GM23248 (cell line): Measurements from ENCODE around the gene IGFALS. TPM values are rescaled to one million over a fixed set of nuclear protein-coding genes. Genes with fewer than 3 reads are reported as not detected.

Experiments used
- DNase-seq: peaks from one replicate; pipeline ENCODE4 v3.0.0-alpha.2; 2015
- H2AFZ ChIP-seq: fragments of 200-600 bp; sonication (generic); 2 replicates; pipeline ENCODE4 v1.6.1; 2016; ENCODE audit warnings: antibody characterized with exemption
- H3F3A ChIP-seq: fragments of 200-600 bp; sonication (generic); 2 replicates; pipeline ENCODE4 v1.6.1; 2016; ENCODE audit warnings: mild to moderate bottlenecking, antibody characterized with exemption, mixed run types; ENCODE audit not compliant: insufficient read depth
- H3K27ac ChIP-seq: fragments of 200-600 bp; sonication (generic); 2 replicates; pipeline ENCODE4 v1.5.1; 2016; ENCODE audit warnings: mild to moderate bottlenecking
- H3K27me3 ChIP-seq: fragments of 200-600 bp; sonication (generic); replicated peaks from 2 replicates; pipeline ENCODE4 v1.6.1; 2016; ENCODE audit warnings: mild to moderate bottlenecking; ENCODE audit not compliant: insufficient read depth
- H3K36me3 ChIP-seq: fragments of 200-600 bp; sonication (generic); 2 replicates; pipeline ENCODE4 v1.6.1; 2016; ENCODE audit warnings: low read depth, mild to moderate bottlenecking
- H3K4me1 ChIP-seq: fragments of 200-600 bp; sonication (generic); 2 replicates; pipeline ENCODE4 v1.6.1; 2016; ENCODE audit warnings: mild to moderate bottlenecking; ENCODE audit not compliant: insufficient read depth
- H3K4me2 ChIP-seq: fragments of 200-600 bp; sonication (generic); one replicate; pipeline ENCODE4 v1.6.1; 2016; ENCODE audit warnings: mild to moderate bottlenecking; ENCODE audit not compliant: unreplicated experiment
- H3K4me3 ChIP-seq: fragments of 200-600 bp; sonication (generic); 2 replicates; pipeline ENCODE4 v1.5.1; 2016; ENCODE audit warnings: mild to moderate bottlenecking
- H3K79me2 ChIP-seq: fragments of 200-600 bp; sonication (generic); 2 replicates; pipeline ENCODE4 v1.6.1; 2016; ENCODE audit warnings: mild to moderate bottlenecking; ENCODE audit not compliant: insufficient read depth
- H3K9ac ChIP-seq: fragments of 200-600 bp; sonication (generic); 2 replicates; pipeline ENCODE4 v1.6.1; 2016; ENCODE audit warnings: mild to moderate bottlenecking
- H3K9me2 ChIP-seq: fragments of 200-600 bp; sonication (generic); 2 replicates; pipeline ENCODE4 v1.6.1; 2016; ENCODE audit warnings: mixed run types, mild to moderate bottlenecking, moderate library complexity; ENCODE audit not compliant: insufficient read depth
- H3K9me3 ChIP-seq: fragments of 200-600 bp; sonication (generic); one replicate; pipeline ENCODE4 v1.6.1; 2017; ENCODE audit warnings: low read depth
- H4K20me1 ChIP-seq: fragments of 200-600 bp; sonication (generic); 2 replicates; pipeline ENCODE4 v1.6.0; 2016; ENCODE audit not compliant: insufficient read depth
- EZH2 ChIP-seq: fragments of 200-600 bp; sonication (generic); IDR thresholded peaks from 2 replicates; pipeline ENCODE4 v1.6.1; 2018; ENCODE audit warnings: antibody characterized with exemption, mild to moderate bottlenecking; ENCODE audit not compliant: insufficient read depth, poor library complexity, severe bottlenecking
- EZH2phosphoT487 ChIP-seq: fragments of 200-600 bp; sonication (generic); IDR thresholded peaks from 2 replicates; pipeline ENCODE4 v1.6.1; 2018; ENCODE audit warnings: antibody characterized with exemption, moderate library complexity, mild to moderate bottlenecking, low read depth; ENCODE audit not compliant: insufficient read depth
- WGBS, 2 experiments: methylation state at CpG; one replicate each; pipeline ENCODE4 v1.1.6; 2015 to 2017; ENCODE audit warnings: low lambda C conversion rate in 2 of 2, low coverage in 1 of 2; ENCODE audit errors: missing lambda C conversion rate in 2 of 2; 5-methylcytosine and 5-hydroxymethylcytosine counted together
- in situ Hi-C: fragments of 300-500 bp; cut with MboI; formaldehyde crosslinking; loops from 2 replicates; pipeline ENCODE4 v1.15.0; 2020
- polyA plus RNA-seq: library from polyadenylated mRNA; unstranded; fragments of >200 nt; fragmentation: Nextera tagmentation; extraction: Ambion mirVana; gene quantifications from 2 replicates; pipeline ENCODE4 v1.2.1, GENCODE V29; 2016
- total RNA-seq: library from RNA; depleted of rRNA; stranded (reverse); fragments of >200 nt; shearing (Covaris generic); gene quantifications from 2 replicates; pipeline ENCODE4 v1.2.3, GENCODE V29; 2014

The IGFALS gene
- total and polyA plus RNA-seq, 2 experiments from 2014 or later = not detected

GRCh38 chr16:1762879-1763520, 30.5 kb downstream of the IGFALS start:
- H3K9me3 ChIP-seq = no peaks in the 10 kb centered on the region
- no peak overlapping the region for H3K27ac ChIP-seq
- no peaks in the 10 kb centered on the region for H3K9me2 ChIP-seq
- no peak overlapping the region for H3K4me3 ChIP-seq
- no peaks in the 10 kb centered on the region for H3K4me1 ChIP-seq
- no peak overlapping the region for H3K4me2 ChIP-seq
- no peaks in the 10 kb centered on the region for H3F3A ChIP-seq
- in situ Hi-C loops = no loop called here
- H2AFZ ChIP-seq = no peak overlapping the region
- no peak for DNase-seq
- TF ChIP-seq EZH2 (no peak), EZH2phosphoT487 (no peak)
- H3K27me3 ChIP-seq = no peaks in the 10 kb centered on the region
- no peak overlapping the region for H3K9ac ChIP-seq
- no peaks in the 10 kb centered on the region for H3K36me3 ChIP-seq
- no peaks in the 10 kb centered on the region for H4K20me1 ChIP-seq
- H3K79me2 ChIP-seq = no peaks in the 10 kb centered on the region
- 90 to 94% methylated on average over 18 to 22 of the region's 24 CpGs for WGBS, 2 experiments

- Histone ChIP-seq H3K4me3 (no peak overlapping the region), H3K27me3 (no peaks in the 10 kb centered on the region), H3K27ac (no peak overlapping the region), H4K20me1 (no peaks in the 10 kb centered on the region), H2AFZ (no peak overlapping the region), H3K79me2 (no peaks in the 10 kb centered on the region), H3K4me1 (no peaks in the 10 kb centered on the region), H3K4me2 (no peak overlapping the region), H3K9ac (no peak overlapping the region), H3K9me2 (no peaks in the 10 kb centered on the region), H3K36me3 (no peaks in the 10 kb centered on the region), H3K9me3 (no peaks in the 10 kb centered on the region), H3F3A (no peaks in the 10 kb centered on the region)
- in situ Hi-C loops = no loop called here
- TF ChIP-seq EZH2phosphoT487 = no peak
- no peak for TF ChIP-seq EZH2
- no peak for DNase-seq
- 91 to 94% methylated on average over 24 to 30 of the region's 30 CpGs for WGBS, 2 experiments
Measured at GRCh38 chr16:1762196-1762878, 31.2 kb downstream of the IGFALS start.

- no peak for DNase-seq
- 84 to 86% methylated on average over 14 to 15 of the region's 15 CpGs for whole genome bisulfite sequencing, 2 experiments
- Histone ChIP-seq H3K79me2 (no peaks in the 10 kb centered on the region), H3K4me2 (no peak overlapping the region), H3F3A (no peaks in the 10 kb centered on the region), H3K9me2 (no peaks in the 10 kb centered on the region), H2AFZ (no peak overlapping the region), H4K20me1 (no peaks in the 10 kb centered on the region), H3K9ac (no peak overlapping the region), H3K4me1 (no peaks in the 10 kb centered on the region), H3K9me3 (no peaks in the 10 kb centered on the region), H3K4me3 (no peak overlapping the region), H3K27ac (no peak overlapping the region), H3K36me3 (no peaks in the 10 kb centered on the region), H3K27me3 (no peaks in the 10 kb centered on the region)
- no peak for TF ChIP-seq EZH2
- TF ChIP-seq EZH2phosphoT487 = no peak
- in situ Hi-C loops = no loop called here
Measured at GRCh38 chr16:1761751-1762150, 31.8 kb downstream of the IGFALS start.

GRCh38 chr16:1760911-1761310, 32.6 kb downstream of the IGFALS start:
- in situ Hi-C loops = no loop called here

More at GRCh38 chr16:1760911-1761310, 32.6 kb downstream of the IGFALS start:
- H3K4me1 ChIP-seq = no peaks in the 10 kb centered on the region
- H3K4me3 ChIP-seq = no peak overlapping the region
- no peak overlapping the region for H3K9ac ChIP-seq
- H3K9me3 ChIP-seq = no peaks in the 10 kb centered on the region
- TF ChIP-seq EZH2 (no peak), EZH2phosphoT487 (no peak)
- H3F3A ChIP-seq = no peaks in the 10 kb centered on the region
- no peak for DNase-seq
- no peaks in the 10 kb centered on the region for H3K36me3 ChIP-seq
- no peak overlapping the region for H3K27ac ChIP-seq
- H3K79me2 ChIP-seq = no peaks in the 10 kb centered on the region
- H3K27me3 ChIP-seq = no peaks in the 10 kb centered on the region
- no peaks in the 10 kb centered on the region for H4K20me1 ChIP-seq
- no peak overlapping the region for H3K4me2 ChIP-seq
- no peaks in the 10 kb centered on the region for H3K9me2 ChIP-seq
- H2AFZ ChIP-seq = no peak overlapping the region
- 93 to 94% methylated on average over 15 of the region's 15 CpGs for WGBS, 2 experiments
